HCT116 (cell line): ENCODE measurements around the gene MYL5. TPM values are rescaled to one million over a fixed set of nuclear protein-coding genes. Genes with fewer than 3 reads are reported as not detected.

Experiments used
- ATAC-seq: fragments of 200-7000 bp; cut with Tn5 transposase; 2 replicates; pipeline ENCODE4 v1.9.1; 2020; ENCODE audit warnings: mild to moderate bottlenecking, moderate library complexity
- BruUV-seq: library from RNA; stranded (reverse); fragments of 400-500 nt; replicated peaks from 2 replicates; lab custom pipeline; 2021; lab: Mats Ljungman, UMichigan
- CTCF ChIA-PET: fragments of 300-600 bp; sonication (Branson Sonifier 250); formaldehyde crosslinking; loops from one replicate; lab custom pipeline; 2021; ENCODE audit warnings: antibody characterized with exemption; lab: Charles Lee
- POLR2A ChIA-PET: fragments of 300-600, 350-600 bp; sonication (Branson Sonifier 250); formaldehyde crosslinking; loops from one replicate; lab custom pipeline; 2021; ENCODE audit warnings: antibody characterized with exemption; lab: Charles Lee
- RAD21 ChIA-PET, 2 experiments: fragments of 300-600 bp; sonication (Branson Sonifier 250); formaldehyde crosslinking; loops; one replicate each; lab custom pipeline; 2023; ENCODE audit warnings: low total read pairs in 2 of 2; ENCODE audit not compliant: uncharacterized antibody in 2 of 2, unreplicated experiment in 2 of 2, low non-redundant PET in 1 of 2; lab: Charles Lee
- DNase-seq: peaks from one replicate; pipeline ENCODE4 v3.0.0-alpha.2; 2010; ENCODE audit warnings: low read depth, low spot score
- H2AFZ ChIP-seq: fragments of 200-600 bp; shearing (Covaris generic), sonication (generic); 2 replicates; pipeline ENCODE4 v1.6.1; 2017; ENCODE audit warnings: low read depth, mixed run types, mixed read lengths, antibody characterized with exemption, low read length; ENCODE audit not compliant: poor library complexity, severe bottlenecking
- H3K27ac ChIP-seq: 2 replicates; pipeline ENCODE4 v1.5.1; 2012; ENCODE audit warnings: low read depth, low read length
- H3K27me3 ChIP-seq: fragments of 200-600 bp; sonication (generic); 2 replicates; pipeline ENCODE4 v1.6.1; 2016; ENCODE audit warnings: mixed run types, low read length, mixed read lengths; ENCODE audit not compliant: insufficient read depth
- H3K36me3 ChIP-seq, 2 experiments: fragments of 200-500 bp in 1 of 2; fragments of 200-600 bp in 1 of 2; sonication (Bioruptor generic) in 1 of 2; sonication (generic) in 1 of 2; 2 replicates each; pipeline versions ENCODE4 v1.5.1 to v1.6.1; 2014 to 2016; ENCODE audit warnings: low read length in 2 of 2, inconsistent platforms in 1 of 2, mixed read lengths in 1 of 2, mixed run types in 1 of 2; ENCODE audit not compliant: insufficient read depth in 2 of 2, control insufficient read depth in 1 of 2
- H3K4me1 ChIP-seq, 2 experiments: fragments of 200-600 bp in 1 of 2; sonication (generic) in 1 of 2; 2 replicates each; pipeline versions ENCODE4 v1.5.1 to v1.6.1; 2012 to 2017; ENCODE audit warnings: low read length in 2 of 2, inconsistent platforms in 1 of 2, mild to moderate bottlenecking in 1 of 2, mixed read lengths in 1 of 2, mixed run types in 1 of 2, moderate library complexity in 1 of 2; ENCODE audit not compliant: insufficient read depth in 2 of 2, control insufficient read depth in 1 of 2
- H3K4me2 ChIP-seq: fragments of 200-600 bp; sonication (generic); 2 replicates; pipeline ENCODE4 v1.6.1; 2017; ENCODE audit warnings: mixed run types, low read length, mixed read lengths
- H3K4me3 ChIP-seq, 2 experiments: fragments of 200-600 bp in 1 of 2; sonication (generic) in 1 of 2; replicated peaks in 1 of 2; 2 replicates each; pipeline ENCODE4 v1.5.1; 2011 to 2016; ENCODE audit warnings: low read length in 2 of 2, control low read depth in 1 of 2, low read depth in 1 of 2, mild to moderate bottlenecking in 1 of 2, mixed read lengths in 1 of 2, mixed run types in 1 of 2
- H3K79me2 ChIP-seq: fragments of 200-600 bp; sonication (generic); 2 replicates; pipeline ENCODE4 v1.6.1; 2017; ENCODE audit warnings: mild to moderate bottlenecking, mixed run types, low read length, moderate library complexity, mixed read lengths; ENCODE audit not compliant: insufficient read depth
- H3K9ac ChIP-seq: fragments of 200-600 bp; sonication (generic); 2 replicates; pipeline ENCODE4 v1.6.1; 2016; ENCODE audit warnings: low read length, mixed read lengths
- H3K9me2 ChIP-seq: fragments of 200-600 bp; sonication (generic), shearing (Covaris generic); 2 replicates; pipeline ENCODE4 v1.6.1; 2017; ENCODE audit warnings: mixed run types, mild to moderate bottlenecking, moderate library complexity; ENCODE audit not compliant: insufficient read depth
- H3K9me3 ChIP-seq, 2 experiments: fragments of 200-500 bp in 1 of 2; fragments of 200-600 bp in 1 of 2; sonication (Bioruptor generic) in 1 of 2; sonication (generic) in 1 of 2; 2 replicates each; pipeline ENCODE4 v1.6.1; 2014 to 2017; ENCODE audit warnings: low read length in 2 of 2, mixed read lengths in 2 of 2, inconsistent platforms in 1 of 2, low read depth in 1 of 2, mild to moderate bottlenecking in 1 of 2, mixed run types in 1 of 2, moderate library complexity in 1 of 2; ENCODE audit not compliant: control insufficient read depth in 1 of 2, insufficient read depth in 1 of 2
- H4K20me1 ChIP-seq: fragments of 200-600 bp; sonication (generic), shearing (Covaris generic); 2 replicates; pipeline ENCODE4 v1.6.1; 2017; ENCODE audit warnings: mixed run types, mild to moderate bottlenecking, moderate library complexity; ENCODE audit not compliant: insufficient read depth
- CBX3 ChIP-seq: IDR thresholded peaks from 2 replicates; pipeline ENCODE4 v1.6.1; 2012; ENCODE audit warnings: low read depth
- CEBPB ChIP-seq: IDR thresholded peaks from 2 replicates; pipeline ENCODE4 v1.6.1; 2012; ENCODE audit warnings: low read depth
- EGR1 ChIP-seq: IDR thresholded peaks from 2 replicates; pipeline ENCODE4 v1.6.1; 2012; ENCODE audit warnings: low read depth
- EZH2 ChIP-seq: fragments of 200-600 bp; sonication (generic); IDR thresholded peaks from 2 replicates; pipeline ENCODE4 v1.6.1; 2017; ENCODE audit warnings: antibody characterized with exemption, mixed run types
- FOSL1 ChIP-seq: IDR thresholded peaks from 2 replicates; pipeline ENCODE4 v1.6.1; 2012; ENCODE audit warnings: low read depth
- JUND ChIP-seq: IDR thresholded peaks from 2 replicates; pipeline ENCODE4 v1.6.1; 2012
- MAX ChIP-seq: IDR thresholded peaks from 2 replicates; pipeline ENCODE4 v1.6.1; 2012
- POLR2A ChIP-seq: IDR thresholded peaks from 2 replicates; pipeline ENCODE4 v1.7.0; 2011; ENCODE audit warnings: borderline replicate concordance; ENCODE audit not compliant: insufficient read depth, insufficient read length; ENCODE audit errors: extremely low read depth
- POLR2AphosphoS5 ChIP-seq: IDR thresholded peaks from 2 replicates; pipeline ENCODE4 v1.6.1; 2011; ENCODE audit warnings: mild to moderate bottlenecking, low read depth, low read length, moderate library complexity
- RAD21 ChIP-seq: IDR thresholded peaks from 2 replicates; pipeline ENCODE4 v1.6.1; 2012; ENCODE audit warnings: low read depth, mild to moderate bottlenecking
- REST ChIP-seq: IDR thresholded peaks from 2 replicates; pipeline ENCODE4 v1.6.1; 2012; ENCODE audit warnings: low read depth
- SIN3A ChIP-seq: IDR thresholded peaks from 2 replicates; pipeline ENCODE4 v1.6.1; 2012; ENCODE audit warnings: low read depth
- SP1 ChIP-seq: IDR thresholded peaks from 2 replicates; pipeline ENCODE4 v1.6.1; 2012; ENCODE audit warnings: low read depth
- TCF7L2 ChIP-seq: IDR thresholded peaks from 2 replicates; pipeline ENCODE4 v1.7.0; 2011; ENCODE audit warnings: borderline replicate concordance, inconsistent platforms; ENCODE audit not compliant: insufficient read depth, insufficient read length; ENCODE audit errors: extremely low read depth
- ZFX ChIP-seq: fragments of 450-650 bp; IDR thresholded peaks from 2 replicates; pipeline ENCODE4 v1.6.1; 2017
- ZNF274 ChIP-seq: fragments of 200-500 bp; sonication (Bioruptor generic); IDR thresholded peaks from 2 replicates; pipeline ENCODE4 v1.6.1; 2014; ENCODE audit warnings: mild to moderate bottlenecking, low read depth, low read length, inconsistent platforms
- intact Hi-C: fragments of 100-400 bp; cut with micrococcal nuclease; formaldehyde crosslinking; loops from 2 replicates; pipeline ENCODE4 v1.10.0; 2022
- total RNA-seq: library from RNA; stranded (reverse); gene quantifications from one replicate; pipeline ENCODE4 v1.2.1, GENCODE V29; 2021; ENCODE audit not compliant: unreplicated experiment
- TF ChIP-seq, protein P1 (sequence below), 3 experiments: fragments of 200-600 bp in 1 of 3; sonication (generic) in 1 of 3; IDR thresholded peaks in 2 of 3; conservative IDR thresholded peaks in 1 of 3; 2 replicates each; pipeline ENCODE4 v1.5.1; 2012 to 2017; ENCODE audit warnings: low read depth in 2 of 3, low read length in 2 of 3, antibody characterized with exemption in 1 of 3, borderline replicate concordance in 1 of 3, control low read depth in 1 of 3, mild to moderate bottlenecking in 1 of 3, mixed read lengths in 1 of 3, mixed run types in 1 of 3, moderate library complexity in 1 of 3; ENCODE audit not compliant: insufficient read depth in 1 of 3
- TF ChIP-seq, protein P2 (sequence below): IDR thresholded peaks from 2 replicates; pipeline ENCODE4 v1.6.1; 2011; ENCODE audit warnings: mild to moderate bottlenecking, low read length, moderate library complexity; ENCODE audit not compliant: insufficient replicate concordance; ENCODE audit errors: extremely low read depth
- TF ChIP-seq, protein P3 (sequence below): IDR thresholded peaks from 2 replicates; pipeline ENCODE4 v1.6.1; 2012

The MYL5 gene
- total RNA-seq, 1 experiment from 2014 or later = 14.0 TPM

DNA sequence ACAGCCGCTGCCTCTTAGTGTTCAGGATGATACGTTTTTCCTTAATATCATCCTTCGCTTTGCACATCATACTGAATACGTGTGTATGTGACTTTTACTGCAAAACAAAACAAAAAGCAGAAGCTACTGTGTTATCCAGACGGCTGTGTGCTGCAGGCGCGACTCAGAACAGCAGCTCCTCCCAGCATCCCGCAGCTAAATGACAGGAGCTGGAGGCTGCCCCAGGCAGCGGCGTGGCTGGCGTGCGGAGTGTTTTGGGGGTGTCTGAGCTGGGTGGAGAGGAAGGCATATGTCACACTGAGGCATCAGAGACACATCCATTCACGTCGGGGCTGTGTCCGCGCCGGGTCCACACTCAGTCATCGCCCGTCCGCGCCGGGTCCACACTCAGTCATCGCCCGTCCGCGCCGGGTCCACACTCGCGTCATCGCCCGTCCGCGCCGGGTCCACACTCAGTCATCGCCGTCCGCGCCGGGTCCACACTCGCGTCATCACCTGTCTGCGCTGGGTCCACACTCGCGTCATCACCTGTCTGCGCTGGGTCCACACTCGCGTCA is 47.9 kb downstream of the MYL5 start:
- CTCF ChIA-PET = no interaction called here

More for the DNA sequence above, 47.9 kb downstream of the MYL5 start:
- H4K20me1 ChIP-seq = no peaks in the 10 kb centered on the region
- RAD21 ChIA-PET = no interaction called here
- no TSS peak for BruUV-seq
- no peak for DNase-seq
- H3K9ac ChIP-seq = no peak overlapping the region
- H2AFZ ChIP-seq = no peak overlapping the region
- H3K4me1 ChIP-seq = no peaks in the 10 kb centered on the region
- no peaks in the 10 kb centered on the region for H3K27me3 ChIP-seq
- POLR2A ChIA-PET = no interaction called here
- no peak overlapping the region for H3K4me3 ChIP-seq
- peaks cover 67% of the 10 kb centered on the region for H3K79me2 ChIP-seq
- H3K4me2 ChIP-seq = no peak overlapping the region
- ATAC-seq = no peak
- H3K9me2 ChIP-seq = no peaks in the 10 kb centered on the region
- TF ChIP-seq JUND (no peak), CEBPB (no peak), POLR2A (no peak), EZH2 (no peak), SP1 (no peak), RAD21 (no peak), REST (no peak), ZFX (no peak), SIN3A (no peak), ZNF274 (no peak), EGR1 (no peak), POLR2AphosphoS5 (no peak), FOSL1 (no peak), MAX (no peak), TCF7L2 (no peak), CBX3 (no peak)
- TF ChIP-seq, protein P1, sequence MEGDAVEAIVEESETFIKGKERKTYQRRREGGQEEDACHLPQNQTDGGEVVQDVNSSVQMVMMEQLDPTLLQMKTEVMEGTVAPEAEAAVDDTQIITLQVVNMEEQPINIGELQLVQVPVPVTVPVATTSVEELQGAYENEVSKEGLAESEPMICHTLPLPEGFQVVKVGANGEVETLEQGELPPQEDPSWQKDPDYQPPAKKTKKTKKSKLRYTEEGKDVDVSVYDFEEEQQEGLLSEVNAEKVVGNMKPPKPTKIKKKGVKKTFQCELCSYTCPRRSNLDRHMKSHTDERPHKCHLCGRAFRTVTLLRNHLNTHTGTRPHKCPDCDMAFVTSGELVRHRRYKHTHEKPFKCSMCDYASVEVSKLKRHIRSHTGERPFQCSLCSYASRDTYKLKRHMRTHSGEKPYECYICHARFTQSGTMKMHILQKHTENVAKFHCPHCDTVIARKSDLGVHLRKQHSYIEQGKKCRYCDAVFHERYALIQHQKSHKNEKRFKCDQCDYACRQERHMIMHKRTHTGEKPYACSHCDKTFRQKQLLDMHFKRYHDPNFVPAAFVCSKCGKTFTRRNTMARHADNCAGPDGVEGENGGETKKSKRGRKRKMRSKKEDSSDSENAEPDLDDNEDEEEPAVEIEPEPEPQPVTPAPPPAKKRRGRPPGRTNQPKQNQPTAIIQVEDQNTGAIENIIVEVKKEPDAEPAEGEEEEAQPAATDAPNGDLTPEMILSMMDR (IDR thresholded peaks at IDR 0.05 in 2 of 3, conservative IDR thresholded peaks at IDR 0.05 in 1 of 3; ENCODE audit: borderline replicate concordance in 1 of 3, insufficient read depth in 1 of 3, low read depth in 2 of 3, low read length in 2 of 3) = no peak
- TF ChIP-seq, protein P2, sequence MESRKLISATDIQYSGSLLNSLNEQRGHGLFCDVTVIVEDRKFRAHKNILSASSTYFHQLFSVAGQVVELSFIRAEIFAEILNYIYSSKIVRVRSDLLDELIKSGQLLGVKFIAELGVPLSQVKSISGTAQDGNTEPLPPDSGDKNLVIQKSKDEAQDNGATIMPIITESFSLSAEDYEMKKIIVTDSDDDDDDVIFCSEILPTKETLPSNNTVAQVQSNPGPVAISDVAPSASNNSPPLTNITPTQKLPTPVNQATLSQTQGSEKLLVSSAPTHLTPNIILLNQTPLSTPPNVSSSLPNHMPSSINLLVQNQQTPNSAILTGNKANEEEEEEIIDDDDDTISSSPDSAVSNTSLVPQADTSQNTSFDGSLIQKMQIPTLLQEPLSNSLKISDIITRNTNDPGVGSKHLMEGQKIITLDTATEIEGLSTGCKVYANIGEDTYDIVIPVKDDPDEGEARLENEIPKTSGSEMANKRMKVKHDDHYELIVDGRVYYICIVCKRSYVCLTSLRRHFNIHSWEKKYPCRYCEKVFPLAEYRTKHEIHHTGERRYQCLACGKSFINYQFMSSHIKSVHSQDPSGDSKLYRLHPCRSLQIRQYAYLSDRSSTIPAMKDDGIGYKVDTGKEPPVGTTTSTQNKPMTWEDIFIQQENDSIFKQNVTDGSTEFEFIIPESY = no peak
- TF ChIP-seq, protein P3, sequence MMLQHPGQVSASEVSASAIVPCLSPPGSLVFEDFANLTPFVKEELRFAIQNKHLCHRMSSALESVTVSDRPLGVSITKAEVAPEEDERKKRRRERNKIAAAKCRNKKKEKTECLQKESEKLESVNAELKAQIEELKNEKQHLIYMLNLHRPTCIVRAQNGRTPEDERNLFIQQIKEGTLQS = no peak
- TF ChIP-seq, all 23 proteins: peak for 0
- H3K9me3 ChIP-seq = no peaks in the 10 kb centered on the region
- intact Hi-C loops = no loop called here
- H3K36me3 ChIP-seq = peaks cover 2 to 3% of the 10 kb centered on the region in 2 experiments; a peak in 2 of 4 replicates
- no peak overlapping the region for H3K27ac ChIP-seq
